Colonic mucosa (tissue), 4 donors: ENCODE results near the gene FAM83F. TPM values are rescaled to one million over a fixed set of nuclear protein-coding genes. Genes with fewer than 3 reads are reported as not detected.
A peak's percentile ranks its signal among the peaks of the same experiment; 100 is the strongest.

ENCODE experiments used
- DNase-seq: peaks from one replicate; pipeline ENCODE4 v3.0.0-alpha.2; 2020
- H3K27ac ChIP-seq: fragments of 200-600 bp; one replicate; pipeline ENCODE4 v1.8.0; 2021
- H3K27me3 ChIP-seq: fragments of 200-600 bp; one replicate; pipeline ENCODE4 v1.8.0; 2021
- H3K36me3 ChIP-seq: fragments of 200-600 bp; one replicate; pipeline ENCODE4 v1.8.0; 2021
- H3K4me1 ChIP-seq: fragments of 200-600 bp; one replicate; pipeline ENCODE4 v1.8.0; 2021; ENCODE audit warnings: mild to moderate bottlenecking
- H3K4me3 ChIP-seq: fragments of 200-600 bp; one replicate; pipeline ENCODE4 v1.8.0; 2021
- H3K9ac ChIP-seq, 2 donors: one replicate each; pipeline ENCODE4 v1.7.0; 2013; ENCODE audit warnings: control low read depth in 2 of 2, low read depth in 2 of 2, low read length in 2 of 2
- H3K9me3 ChIP-seq: fragments of 200-600 bp; one replicate; pipeline ENCODE4 v1.8.0; 2021
- intact Hi-C: fragments of 100-400 bp; cut with DNase I; formaldehyde crosslinking; loops from one replicate; pipeline ENCODE4 v1.14.1; 2022
- total RNA-seq, 2 donors: library from RNA; stranded (reverse); fragmentation: NEBNext Ultra II Directional in 1 of 2; extraction: Animal tissue kit (Norgen Biotek cat#: 25700) in 1 of 2; gene quantifications; one replicate each; pipeline ENCODE4 v1.2.1, GENCODE V29; 2021
- TF ChIP-seq, protein P1 (sequence below): fragments of 200-600 bp; IDR thresholded peaks from one replicate; pipeline ENCODE4 v1.8.0; 2022; ENCODE audit warnings: antibody characterized with exemption, mild to moderate bottlenecking
- donor health status: healthy.
- donor health status: DM: no; HTN: no; CAD: no.
- donor health status: DM: no; HTN: no; CAD: no.

FAM83F gene
- total RNA-seq, 2 donors from 2014 or later: 38.3 to 40.6 TPM

DNA sequence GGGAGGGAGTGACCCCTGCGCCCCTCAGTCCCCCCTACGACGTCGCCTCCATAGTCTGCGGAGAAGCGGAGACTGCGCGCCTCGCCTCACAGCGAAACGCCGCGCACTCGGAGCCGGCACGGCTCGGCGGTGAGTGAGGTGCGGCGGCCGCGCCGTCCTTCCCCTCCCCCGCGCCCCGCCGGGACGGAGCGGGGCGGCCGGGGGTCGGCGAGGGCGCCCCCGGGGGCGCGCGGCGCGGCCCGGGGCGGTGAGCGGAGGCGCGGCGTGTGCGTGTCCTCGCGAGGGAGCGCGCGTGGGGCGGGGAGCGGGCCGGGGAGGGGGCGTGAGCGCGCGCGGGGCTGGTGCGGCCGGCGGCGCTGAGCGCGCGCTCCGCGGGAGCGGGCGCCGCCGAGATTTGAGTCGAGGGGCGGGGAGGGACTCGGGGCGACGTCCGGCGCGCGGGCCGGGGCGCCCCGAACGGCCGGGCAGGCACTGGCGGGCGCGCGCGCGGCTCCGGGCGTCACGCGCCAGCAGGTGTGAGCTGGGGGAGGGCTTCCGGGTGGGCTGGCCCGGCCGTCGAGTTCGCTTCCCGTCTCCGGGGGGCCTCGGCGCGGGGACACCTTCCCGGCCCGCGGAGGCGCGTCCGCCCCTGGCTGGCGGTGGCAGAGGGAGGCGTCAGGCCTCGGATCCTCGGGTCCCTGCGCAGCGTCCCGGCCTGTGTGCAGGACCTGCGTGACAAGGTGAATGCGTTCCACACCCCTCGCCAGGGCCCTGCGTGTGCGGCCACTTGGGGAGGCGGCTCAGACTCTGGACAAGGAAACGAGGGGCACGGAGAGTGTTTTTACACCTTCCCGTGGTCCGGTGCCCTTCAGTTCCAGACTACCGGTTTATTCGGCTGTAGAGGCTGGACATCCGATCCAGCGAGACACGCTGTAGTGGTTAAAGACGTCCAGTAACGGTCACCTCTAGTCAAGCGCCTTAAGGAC is 50.4 kb downstream of the FAM83F start:
- no peaks in the 10 kb centered on the region for H3K27me3 ChIP-seq
- peak; percentile 49 for DNase-seq
- TF ChIP-seq, protein P1, sequence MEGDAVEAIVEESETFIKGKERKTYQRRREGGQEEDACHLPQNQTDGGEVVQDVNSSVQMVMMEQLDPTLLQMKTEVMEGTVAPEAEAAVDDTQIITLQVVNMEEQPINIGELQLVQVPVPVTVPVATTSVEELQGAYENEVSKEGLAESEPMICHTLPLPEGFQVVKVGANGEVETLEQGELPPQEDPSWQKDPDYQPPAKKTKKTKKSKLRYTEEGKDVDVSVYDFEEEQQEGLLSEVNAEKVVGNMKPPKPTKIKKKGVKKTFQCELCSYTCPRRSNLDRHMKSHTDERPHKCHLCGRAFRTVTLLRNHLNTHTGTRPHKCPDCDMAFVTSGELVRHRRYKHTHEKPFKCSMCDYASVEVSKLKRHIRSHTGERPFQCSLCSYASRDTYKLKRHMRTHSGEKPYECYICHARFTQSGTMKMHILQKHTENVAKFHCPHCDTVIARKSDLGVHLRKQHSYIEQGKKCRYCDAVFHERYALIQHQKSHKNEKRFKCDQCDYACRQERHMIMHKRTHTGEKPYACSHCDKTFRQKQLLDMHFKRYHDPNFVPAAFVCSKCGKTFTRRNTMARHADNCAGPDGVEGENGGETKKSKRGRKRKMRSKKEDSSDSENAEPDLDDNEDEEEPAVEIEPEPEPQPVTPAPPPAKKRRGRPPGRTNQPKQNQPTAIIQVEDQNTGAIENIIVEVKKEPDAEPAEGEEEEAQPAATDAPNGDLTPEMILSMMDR: no peak
- H3K9ac ChIP-seq: peak overlapping the region; percentile 76 to 87
- peak overlapping the region; percentile 93 for H3K27ac ChIP-seq
- no peaks in the 10 kb centered on the region for H3K36me3 ChIP-seq
- H3K4me1 ChIP-seq: peaks cover 6% of the 10 kb centered on the region
- intact Hi-C loops: loop anchor here (10.0 kb wide), 1 partner anchor 300 kb away; the partner anchor contains the start of gene ADSL
- H3K9me3 ChIP-seq: no peaks in the 10 kb centered on the region
- peak overlapping the region; percentile 76 for H3K4me3 ChIP-seq

DNA sequence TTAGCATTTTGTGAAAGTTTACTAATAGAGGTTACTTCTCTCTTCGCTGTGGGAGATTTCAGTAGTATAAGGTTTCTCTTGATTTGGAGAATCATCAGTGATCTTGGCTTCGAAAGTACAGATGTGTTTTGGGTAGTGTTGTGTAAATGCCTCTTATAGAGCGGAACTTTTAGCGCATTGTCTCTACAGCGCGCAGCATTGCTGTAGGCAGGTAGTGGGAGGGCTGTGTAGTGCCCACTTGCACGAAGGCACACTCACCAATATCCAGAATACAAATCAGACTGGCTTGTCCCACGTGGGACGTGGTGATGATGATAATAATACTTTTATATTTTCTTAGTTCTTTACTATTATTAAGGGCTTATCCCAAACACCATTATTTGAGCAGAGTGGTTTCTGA is 51.4 kb downstream of the FAM83F start:
- no peak for DNase-seq
- no peaks in the 10 kb centered on the region for H3K9me3 ChIP-seq
- H3K27me3 ChIP-seq: no peaks in the 10 kb centered on the region
- H3K9ac ChIP-seq: no peak overlapping the region
- intact Hi-C loops: loop anchor here (10.0 kb wide), 1 partner anchor 299 kb away; the partner anchor contains the start of gene ADSL
- TF ChIP-seq, protein P1: no peak
- H3K27ac ChIP-seq: no peak overlapping the region
- H3K36me3 ChIP-seq: no peaks in the 10 kb centered on the region
- no peak overlapping the region for H3K4me3 ChIP-seq
- peaks cover 6% of the 10 kb centered on the region for H3K4me1 ChIP-seq

DNA sequence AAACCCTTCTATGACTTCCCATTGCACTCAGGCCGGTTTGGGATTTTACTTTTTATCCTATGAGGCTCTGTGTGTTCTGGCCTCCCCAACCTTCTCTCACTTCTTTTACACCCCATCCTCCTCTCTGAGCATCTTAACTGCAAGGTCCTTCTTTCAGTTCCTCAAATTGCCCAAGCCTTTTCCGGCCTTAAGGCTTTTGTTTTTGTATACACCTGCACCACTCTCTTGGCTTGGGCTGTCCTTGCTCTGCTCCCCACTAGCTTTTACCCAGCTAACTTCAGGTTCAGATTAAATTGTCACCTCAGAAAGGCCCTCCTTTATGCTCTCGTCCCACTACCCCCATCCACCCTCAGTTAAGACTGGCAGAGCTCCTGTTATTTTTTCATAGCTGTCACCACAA is 55.5 kb downstream of the FAM83F start:
- intact Hi-C loops: loop anchor here (10.0 kb wide), 1 partner anchor 135 kb away; no protein-coding TSS in a partner anchor
- Histone ChIP-seq H3K27me3 (no peaks in the 10 kb centered on the region), H3K9me3 (no peaks in the 10 kb centered on the region), H3K4me3 (no peak overlapping the region), H3K27ac (no peak overlapping the region), H3K36me3 (no peaks in the 10 kb centered on the region), H3K4me1 (peaks cover 6% of the 10 kb centered on the region), H3K9ac (no peak overlapping the region)
- DNase-seq: no peak
- TF ChIP-seq, protein P1: no peak

DNA sequence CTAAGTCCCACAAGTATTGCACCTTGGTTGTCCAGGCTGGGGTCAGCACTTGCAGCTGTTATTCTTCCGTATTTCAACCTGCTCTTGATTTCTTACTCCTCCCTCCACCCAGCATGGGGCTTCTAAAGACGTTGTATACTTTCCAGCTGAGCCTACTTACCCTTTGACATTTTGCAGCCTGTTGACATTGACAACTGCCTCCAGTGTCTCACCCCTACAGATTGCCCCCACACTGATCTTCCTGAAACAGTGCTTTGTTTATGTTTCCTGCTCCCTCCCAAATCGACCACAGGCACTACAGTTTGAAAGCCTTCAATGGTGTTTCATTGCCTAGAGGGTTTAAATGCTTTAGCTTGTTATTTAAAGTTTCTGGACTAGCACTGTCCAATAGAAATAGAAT is 56.6 kb downstream of the FAM83F start:
- H3K4me3 ChIP-seq: no peak overlapping the region
- TF ChIP-seq, protein P1: no peak
- no peak overlapping the region for H3K9ac ChIP-seq
- no peak overlapping the region for H3K27ac ChIP-seq
- H3K4me1 ChIP-seq: no peaks in the 10 kb centered on the region
- no peak for DNase-seq
- H3K27me3 ChIP-seq: no peaks in the 10 kb centered on the region
- no peaks in the 10 kb centered on the region for H3K36me3 ChIP-seq
- intact Hi-C loops: loop anchor here (10.0 kb wide), 1 partner anchor 133 kb away; no protein-coding TSS in a partner anchor
- H3K9me3 ChIP-seq: no peaks in the 10 kb centered on the region

DNA sequence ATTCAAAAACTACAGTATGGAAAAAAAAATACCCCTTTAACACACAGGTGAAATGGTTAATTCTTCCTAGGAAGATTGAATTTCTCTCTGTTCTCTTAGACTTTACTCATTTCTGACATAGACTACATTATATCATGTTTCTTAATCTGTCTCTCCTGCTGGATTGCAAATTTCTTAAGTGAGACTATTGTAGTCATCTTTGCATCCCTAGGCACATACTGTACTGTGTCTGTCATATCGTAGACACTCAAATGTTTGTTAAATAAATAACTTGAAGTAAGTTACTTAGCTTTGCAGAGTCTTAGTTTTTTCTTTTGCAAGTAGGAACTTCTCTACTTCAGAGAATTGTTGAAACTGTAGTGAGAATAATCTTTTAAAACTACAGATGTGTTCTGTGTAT is 58.7 kb downstream of the FAM83F start:
- H3K4me1 ChIP-seq: no peaks in the 10 kb centered on the region
- H3K27me3 ChIP-seq: no peaks in the 10 kb centered on the region
- H3K36me3 ChIP-seq: no peaks in the 10 kb centered on the region
- no peaks in the 10 kb centered on the region for H3K9me3 ChIP-seq
- H3K4me3 ChIP-seq: no peak overlapping the region
- intact Hi-C loops: loop anchor here (10.0 kb wide), 1 partner anchor 131 kb away; no protein-coding TSS in a partner anchor
- H3K27ac ChIP-seq: no peak overlapping the region
- TF ChIP-seq, protein P1: no peak
- H3K9ac ChIP-seq: no peak overlapping the region
- DNase-seq: no peak
